Lower lobe of right lung (tissue), 2 donors: ENCODE measurements around the gene SLC18A3. TPM values are rescaled to one million over a fixed set of nuclear protein-coding genes. Genes with fewer than 3 reads are reported as not detected.

Source experiments
- ATAC-seq, 2 donors: fragments of 200-7000 bp; cut with Tn5 transposase; one replicate each; pipeline ENCODE4 v1.9.1; 2020 to 2022; ENCODE audit warnings: mild to moderate bottlenecking in 2 of 2, moderate library complexity in 2 of 2
- DNase-seq: peaks from one replicate; pipeline ENCODE4 v3.0.0-alpha.2; 2020
- H3K27ac ChIP-seq: fragments of 200-600 bp; one replicate; pipeline ENCODE4 v1.8.0; 2022
- H3K27me3 ChIP-seq: fragments of 200-600 bp; one replicate; pipeline ENCODE4 v1.8.0; 2022; ENCODE audit warnings: low read depth
- H3K36me3 ChIP-seq: fragments of 200-600 bp; one replicate; pipeline ENCODE4 v1.8.0; 2022; ENCODE audit warnings: mild to moderate bottlenecking
- H3K4me1 ChIP-seq: fragments of 200-600 bp; one replicate; pipeline ENCODE4 v1.8.0; 2022
- H3K4me3 ChIP-seq: fragments of 200-600 bp; one replicate; pipeline ENCODE4 v1.8.0; 2022; ENCODE audit warnings: mild to moderate bottlenecking
- H3K9me3 ChIP-seq: fragments of 200-600 bp; one replicate; pipeline ENCODE4 v1.8.0; 2022
- CTCF ChIP-seq: fragments of 200-600 bp; IDR thresholded peaks from one replicate; pipeline ENCODE4 v1.8.0; 2022; ENCODE audit warnings: antibody characterized with exemption, mild to moderate bottlenecking
- intact Hi-C: fragments of 100-400 bp; cut with DNase I; formaldehyde crosslinking; loops from one replicate; pipeline ENCODE4 v1.11.0; 2022
- total RNA-seq: library from RNA; stranded (reverse); fragmentation: NEBNext Ultra II Directional; extraction: Animal tissue kit (Norgen Biotek cat#: 25700); gene quantifications from one replicate; pipeline ENCODE4 v1.2.1, GENCODE V29; 2021
- donor health status: DM: no; HTN: yes; CAD: no; lungs with severe emphysema.

SLC18A3 gene
- total RNA-seq, 1 donor from 2014 or later: not detected

GRCh38 chr10:49615213-49615612 lies 5.1 kb downstream of the SLC18A3 start:
- Histone ChIP-seq H3K36me3 (no peaks in the 10 kb centered on the region), H3K4me1 (peaks cover 9% of the 10 kb centered on the region), H3K27me3 (peaks cover 77% of the 10 kb centered on the region), H3K9me3 (no peaks in the 10 kb centered on the region), H3K4me3 (no peak overlapping the region), H3K27ac (no peak overlapping the region)
- DNase-seq (no peak), ATAC-seq (no peak)
- intact Hi-C loops: no loop called here
- TF ChIP-seq CTCF: no peak

- H3K9me3 ChIP-seq: no peaks in the 10 kb centered on the region
- no peak overlapping the region for H3K4me3 ChIP-seq
- TF ChIP-seq CTCF: no peak
- H3K27me3 ChIP-seq: peaks cover 72% of the 10 kb centered on the region
- intact Hi-C loops: no loop called here
- no peak overlapping the region for H3K27ac ChIP-seq
- H3K4me1 ChIP-seq: peaks cover 6% of the 10 kb centered on the region
- no peaks in the 10 kb centered on the region for H3K36me3 ChIP-seq
- ATAC-seq (no peak), DNase-seq (no peak)
Measured at GRCh38 chr10:49615721-49616120, 5.6 kb downstream of the SLC18A3 start.

- Histone ChIP-seq H3K4me1 (no peaks in the 10 kb centered on the region), H3K36me3 (no peaks in the 10 kb centered on the region), H3K9me3 (no peaks in the 10 kb centered on the region), H3K27ac (no peak overlapping the region), H3K27me3 (peaks cover 64% of the 10 kb centered on the region), H3K4me3 (no peak overlapping the region)
- DNase-seq: no peak
- intact Hi-C loops: no loop called here
- TF ChIP-seq CTCF: no peak
- no peak for ATAC-seq
Measured at GRCh38 chr10:49616421-49617101, 6.5 kb downstream of the SLC18A3 start.

GRCh38 chr10:49617121-49618020 lies 7.3 kb downstream of the SLC18A3 start:
- no peak for DNase-seq
- Histone ChIP-seq H3K4me1 (no peaks in the 10 kb centered on the region), H3K36me3 (no peaks in the 10 kb centered on the region), H3K27ac (no peak overlapping the region), H3K27me3 (peaks cover 56% of the 10 kb centered on the region), H3K4me3 (no peak overlapping the region), H3K9me3 (no peaks in the 10 kb centered on the region)
- TF ChIP-seq CTCF: no peak
- ATAC-seq: no peak
- intact Hi-C loops: no loop called here

GRCh38 chr10:49618821-49619220 lies 8.7 kb downstream of the SLC18A3 start:
- no peak overlapping the region for H3K4me3 ChIP-seq
- intact Hi-C loops: no loop called here
- H3K27me3 ChIP-seq: peaks cover 43% of the 10 kb centered on the region
- no peaks in the 10 kb centered on the region for H3K4me1 ChIP-seq
- H3K36me3 ChIP-seq: no peaks in the 10 kb centered on the region
- ATAC-seq (no peak), DNase-seq (no peak)
- no peak for TF ChIP-seq CTCF
- H3K9me3 ChIP-seq: no peaks in the 10 kb centered on the region
- H3K27ac ChIP-seq: no peak overlapping the region
